ENCODE results near the gene MFSD12. TPM values are rescaled to one million over a fixed set of nuclear protein-coding genes. Genes with fewer than 3 reads are reported as not detected.

Gene MFSD12
- total and polyA plus RNA-seq, 2 of the 8 experiments (the other 6 are each of a cell fraction or from before 2014, with no cell fraction given) = 59.6 to 71.3 TPM

DNA sequence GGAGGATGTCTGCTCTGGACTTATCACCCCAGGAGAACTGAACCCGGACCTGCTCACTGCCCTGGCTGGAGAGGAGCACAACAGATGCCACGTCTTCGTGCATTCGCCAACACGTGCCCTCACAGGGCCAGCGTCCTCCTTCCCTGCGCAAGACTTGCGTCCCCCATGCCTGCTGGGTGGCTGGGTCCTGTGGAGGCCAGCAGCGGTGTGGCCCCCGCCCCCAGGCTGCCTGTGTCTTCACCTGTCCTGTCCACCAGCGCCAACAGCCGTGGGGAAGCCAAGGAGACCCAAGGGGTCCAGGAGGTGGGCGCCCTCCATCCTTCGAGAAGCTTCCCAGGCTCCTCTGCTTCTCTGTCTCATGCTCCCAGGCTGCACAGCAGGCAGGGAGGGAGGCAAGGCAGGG lies 21.8 kb downstream of the MFSD12 start:
- H4K91ac ChIP-seq (replicated peaks; ENCODE audit: insufficient read length, low read length) = no peak overlapping the region
- ChIA-PET POLR2A (ENCODE audit: partially characterized antibody) (interaction anchor here (4.0 kb wide), 1 partner anchor 9 kb away, joined by 30 read pairs; no protein-coding TSS in a partner anchor), CTCF (ENCODE audit: partially characterized antibody) (interaction anchor here (1.9 to 6.9 kb wide), 3 partner anchors 9 to 84 kb away, joined by 4 to 54 read pairs (median 7); no protein-coding TSS in a partner anchor)
- 0 out of 2 replicates have a peak, but pooled peaks cover 2% of the 10 kb centered on the region for H3K79me1 ChIP-seq (ENCODE audit: low read depth, low read length)
- no peak for FAIRE-seq
- H2BK15ac ChIP-seq (ENCODE audit: low read length) = no peak overlapping the region
- H4K5ac ChIP-seq (ENCODE audit: insufficient read length, low read depth, low read length) = no peak overlapping the region
- no peak overlapping the region for H3K9ac ChIP-seq (replicated peaks in 1 of 4; ENCODE audit: extremely low read depth in 1 of 4, low read depth in 3 of 4, low read length in 3 of 4)
- peaks cover 3 to 11% (median 6%) of the 10 kb centered on the region in 4 experiments; a peak in 6 of 7 replicates for H3K4me1 ChIP-seq (replicated peaks in 1 of 4; ENCODE audit: control insufficient read depth in 3 of 4, insufficient read depth in 4 of 4, low read length in 3 of 4)
- DNase-seq (ENCODE audit: low read depth in 1 of 2, low spot score in 2 of 2) = no peak
- no peak overlapping the region for H3K14ac ChIP-seq (ENCODE audit: insufficient read length)
- H4K8ac ChIP-seq (ENCODE audit: extremely low read depth, insufficient read depth, low read length) = no peak overlapping the region
- peaks cover 8 to 17% of the 10 kb centered on the region in 2 experiments for H4K20me1 ChIP-seq (replicated peaks in 1 of 2; ENCODE audit: control insufficient read depth in 1 of 2, insufficient read depth in 2 of 2, low read length in 2 of 2)
- H3K79me2 ChIP-seq (ENCODE audit: control insufficient read depth in 1 of 2, insufficient read depth in 2 of 2, low read length in 2 of 2) = no peaks in the 10 kb centered on the region
- no peak overlapping the region for H3K4me2 ChIP-seq (ENCODE audit: insufficient read depth in 1 of 2, low read depth in 2 of 2, low read length in 2 of 2)
- H3K18ac ChIP-seq (ENCODE audit: extremely low read depth, low read length) = no peak overlapping the region
- no peak overlapping the region for H3K4me3 ChIP-seq (ENCODE audit: extremely low read depth in 1 of 4, insufficient read depth in 2 of 4, low read depth in 3 of 4, low read length in 4 of 4)
- no peak overlapping the region for H2AFZ ChIP-seq (ENCODE audit: low read length)
- H3K56ac ChIP-seq (replicated peaks; ENCODE audit: insufficient read length, low read depth, low read length) = no peak overlapping the region
- H2AK5ac ChIP-seq (ENCODE audit: low read depth, low read length) = no peak overlapping the region
- no peak overlapping the region for H2BK20ac ChIP-seq (ENCODE audit: low read length)
- no peak overlapping the region for H3K23ac ChIP-seq (ENCODE audit: insufficient read length)
- H2BK12ac ChIP-seq (ENCODE audit: low read depth, low read length) = no peak overlapping the region
- H2BK120ac ChIP-seq (replicated peaks; ENCODE audit: low read depth, low read length) = no peak overlapping the region
- 92% methylated on average over 12 of the region's 14 CpGs; no CpG with 5 or more reads in 1 of the 2 experiments for WGBS, 2 experiments (ENCODE audit: extremely low coverage in 1 of 2, insufficient coverage in 1 of 2, insufficient read length in 1 of 2, insufficient replicate concordance in 2 of 2, low coverage in 1 of 2, low lambda C conversion rate in 2 of 2, missing lambda C conversion rate in 1 of 2)
- no peak overlapping the region for H3K4ac ChIP-seq (replicated peaks; ENCODE audit: insufficient read length, low read depth, low read length)
- H3K23me2 ChIP-seq (ENCODE audit: low read depth, low read length) = no peaks in the 10 kb centered on the region; the same call in 1 of the 2 replicates
- H3K27ac ChIP-seq (ENCODE audit: low read depth, low read length) = no peak overlapping the region
- peaks cover 7 to 38% (median 23%) of the 10 kb centered on the region in 4 experiments; a peak in 7 of 8 replicates for H3K36me3 ChIP-seq (ENCODE audit: control insufficient read depth in 2 of 4, insufficient read depth in 4 of 4, low read length in 3 of 4)
- H3K9me3 ChIP-seq (ENCODE audit: insufficient read depth in 2 of 2, low read depth in 1 of 2, low read length in 1 of 2) = no peaks in the 10 kb centered on the region
- H2BK5ac ChIP-seq (ENCODE audit: low read depth, low read length) = no peak overlapping the region
- no peaks in the 10 kb centered on the region for H3K27me3 ChIP-seq (replicated peaks in 1 of 4; ENCODE audit: control insufficient read depth in 3 of 4, extremely low read depth in 1 of 4, insufficient read depth in 3 of 4, low read length in 3 of 4)
- TF ChIP-seq KDM1A (IDR thresholded peaks at IDR 0.05; ENCODE audit: borderline replicate concordance, low read length) = no peak
- TF ChIP-seq RNF2 (IDR thresholded peaks at IDR 0.05; ENCODE audit: borderline replicate concordance, low read depth, low read length, missing control alignments, poor library complexity, severe bottlenecking) = no peak
- TF ChIP-seq JUND (IDR thresholded peaks at IDR 0.05; ENCODE audit: low read length) = no peak
- no peak for TF ChIP-seq HDAC2 (IDR thresholded peaks at IDR 0.05; ENCODE audit: borderline replicate concordance in 1 of 2, low read depth in 2 of 2, low read length in 2 of 2)
- no peak for TF ChIP-seq HDAC6 (IDR thresholded peaks at IDR 0.05; ENCODE audit: low read depth, low read length)
- TF ChIP-seq, protein P1, sequence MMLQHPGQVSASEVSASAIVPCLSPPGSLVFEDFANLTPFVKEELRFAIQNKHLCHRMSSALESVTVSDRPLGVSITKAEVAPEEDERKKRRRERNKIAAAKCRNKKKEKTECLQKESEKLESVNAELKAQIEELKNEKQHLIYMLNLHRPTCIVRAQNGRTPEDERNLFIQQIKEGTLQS (IDR thresholded peaks at IDR 0.05; ENCODE audit: insufficient read depth, low read depth, low read length) = no peak
- TF ChIP-seq ZNF274 (IDR thresholded peaks at IDR 0.05; ENCODE audit: borderline replicate concordance, extremely low read depth, low read length) = no peak
- TF ChIP-seq CHD1 (IDR thresholded peaks at IDR 0.05; ENCODE audit: low read depth, low read length) = no peak
- no peak for TF ChIP-seq SAP30 (IDR thresholded peaks at IDR 0.05; ENCODE audit: insufficient read depth, insufficient replicate concordance, low read length)
- TF ChIP-seq BCL11A (IDR thresholded peaks at IDR 0.05; ENCODE audit: low read depth in 2 of 2, low read length in 2 of 2) = no peak
- no peak for TF ChIP-seq KDM4A (IDR thresholded peaks at IDR 0.05; ENCODE audit: low read depth, low read length, severe bottlenecking)
- no peak for TF ChIP-seq ASH2L (IDR thresholded peaks at IDR 0.05; ENCODE audit: low read length)

Data from H1 (cell line).